ENCODE results near the gene SMYD3.

SMYD3 gene

DNA sequence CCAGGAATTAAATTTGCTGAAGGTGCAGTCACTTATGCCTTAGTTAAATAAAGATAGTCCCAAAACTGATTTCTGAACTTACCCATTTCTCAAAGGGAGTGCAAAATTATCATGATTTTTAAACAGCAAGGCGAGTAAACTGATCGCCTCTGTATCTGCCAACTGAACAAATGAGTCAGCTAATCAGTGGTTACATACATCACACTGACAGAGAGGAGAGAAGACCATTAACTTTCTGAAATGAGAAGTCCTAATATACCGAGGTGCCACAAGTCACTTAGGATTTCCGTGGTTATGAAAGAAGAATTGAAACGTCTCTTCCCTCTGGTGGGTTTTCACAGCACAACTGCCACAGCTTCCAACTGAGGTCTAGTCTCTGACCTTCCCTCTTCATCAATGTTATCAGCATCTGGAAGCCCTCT, 400.7 kb downstream of the SMYD3 start:
- no peaks in the 10 kb centered on the region for H3K4me1 ChIP-seq (ENCODE audit: control insufficient read depth, insufficient read depth, low read length)
- no peak overlapping the region for H3K4me3 ChIP-seq (ENCODE audit: low read depth, low read length)
- H3K9me3 ChIP-seq (ENCODE audit: control insufficient read depth, insufficient read depth, low read depth, low read length): no peaks in the 10 kb centered on the region
- H3K36me3 ChIP-seq (ENCODE audit: control insufficient read depth in 2 of 2, insufficient read depth in 1 of 2, low read length in 2 of 2): no peaks in the 10 kb centered on the region
- H3K27ac ChIP-seq (ENCODE audit: extremely low read depth, low read depth, low read length): no peak overlapping the region
- ChIA-PET CTCF (interaction anchor here (0.7 kb wide), 1 partner anchor 476 kb away, joined by 5 read pairs; no protein-coding TSS in a partner anchor), POLR2A (no interaction called here)
- no peak for TF ChIP-seq ZNF416 (tag by site-specific recombination; IDR thresholded peaks at IDR 0.05)
- TF ChIP-seq, protein P1, sequence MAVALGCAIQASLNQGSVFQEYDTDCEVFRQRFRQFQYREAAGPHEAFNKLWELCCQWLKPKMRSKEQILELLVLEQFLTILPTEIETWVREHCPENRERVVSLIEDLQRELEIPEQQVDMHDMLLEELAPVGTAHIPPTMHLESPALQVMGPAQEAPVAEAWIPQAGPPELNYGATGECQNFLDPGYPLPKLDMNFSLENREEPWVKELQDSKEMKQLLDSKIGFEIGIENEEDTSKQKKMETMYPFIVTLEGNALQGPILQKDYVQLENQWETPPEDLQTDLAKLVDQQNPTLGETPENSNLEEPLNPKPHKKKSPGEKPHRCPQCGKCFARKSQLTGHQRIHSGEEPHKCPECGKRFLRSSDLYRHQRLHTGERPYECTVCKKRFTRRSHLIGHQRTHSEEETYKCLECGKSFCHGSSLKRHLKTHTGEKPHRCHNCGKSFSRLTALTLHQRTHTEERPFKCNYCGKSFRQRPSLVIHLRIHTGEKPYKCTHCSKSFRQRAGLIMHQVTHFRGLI (tag by site-specific recombination; IDR thresholded peaks at IDR 0.05): no peak
- TF ChIP-seq ZNF549 (tag by site-specific recombination; IDR thresholded peaks at IDR 0.05): no peak

DNA sequence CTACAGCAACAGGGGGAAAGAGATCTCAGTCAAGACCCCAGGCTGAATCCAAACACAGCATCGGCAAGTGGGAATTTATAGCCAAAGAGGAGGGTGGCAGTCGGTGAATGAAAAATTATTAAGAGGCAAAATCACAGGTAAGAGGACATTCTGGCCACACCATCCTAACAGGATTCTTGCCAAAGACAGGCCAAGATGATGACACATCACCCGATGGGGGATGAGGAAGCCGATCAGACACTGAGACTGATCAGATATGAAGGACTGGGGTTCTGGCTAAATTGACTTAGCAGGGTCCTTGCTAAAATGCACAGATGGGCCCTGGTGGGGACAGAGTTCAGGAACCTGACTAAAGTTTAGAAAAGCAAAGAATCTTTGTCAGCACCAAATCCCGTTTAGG, 402.2 kb downstream of the SMYD3 start:
- Histone ChIP-seq H3K27ac (ENCODE audit: extremely low read depth, low read depth, low read length) (no peak overlapping the region), H3K4me1 (ENCODE audit: control insufficient read depth, insufficient read depth, low read length) (no peaks in the 10 kb centered on the region), H3K36me3 (ENCODE audit: control insufficient read depth in 2 of 2, insufficient read depth in 1 of 2, low read length in 2 of 2) (no peaks in the 10 kb centered on the region), H3K4me3 (ENCODE audit: low read depth, low read length) (no peak overlapping the region), H3K9me3 (ENCODE audit: control insufficient read depth, insufficient read depth, low read depth, low read length) (no peaks in the 10 kb centered on the region)
- ChIA-PET CTCF (no interaction called here), POLR2A (no interaction called here)
- TF ChIP-seq ZNF664 (tag by site-specific recombination; IDR thresholded peaks at IDR 0.05) (no peak), SP2 (tag by site-specific recombination; IDR thresholded peaks at IDR 0.05) (no peak)

DNA sequence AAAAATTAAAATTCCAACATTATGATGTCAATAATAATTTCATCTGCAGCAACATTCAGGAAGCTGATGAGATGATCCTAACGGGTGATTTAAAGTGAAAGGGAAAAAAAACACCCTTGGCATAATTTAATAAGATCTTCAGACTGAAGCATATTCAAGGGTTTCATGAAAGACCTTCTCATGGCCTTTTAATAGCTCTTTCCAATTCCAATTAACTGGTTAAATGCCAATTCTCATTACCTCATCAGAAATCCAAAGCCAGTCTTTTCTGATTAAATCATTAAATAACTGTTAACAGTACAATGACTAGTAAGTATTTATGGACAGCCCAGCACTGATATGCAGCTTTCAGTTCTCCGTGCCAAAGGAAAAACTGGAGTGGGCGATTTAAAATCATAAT, 407.5 kb downstream of the SMYD3 start:
- Histone ChIP-seq H3K36me3 (ENCODE audit: control insufficient read depth in 2 of 2, insufficient read depth in 1 of 2, low read length in 2 of 2) (no peaks in the 10 kb centered on the region), H3K4me1 (ENCODE audit: control insufficient read depth, insufficient read depth, low read length) (no peaks in the 10 kb centered on the region), H3K4me3 (ENCODE audit: low read depth, low read length) (no peak overlapping the region), H3K9me3 (ENCODE audit: control insufficient read depth, insufficient read depth, low read depth, low read length) (no peaks in the 10 kb centered on the region), H3K27ac (ENCODE audit: extremely low read depth, low read depth, low read length) (no peak overlapping the region)
- ChIA-PET CTCF (no interaction called here), POLR2A (no interaction called here)
- TF ChIP-seq ZNF624 (tag by site-specific recombination; IDR thresholded peaks at IDR 0.05) (no peak), ZNF514 (tag by site-specific recombination; IDR thresholded peaks at IDR 0.05) (no peak)

DNA sequence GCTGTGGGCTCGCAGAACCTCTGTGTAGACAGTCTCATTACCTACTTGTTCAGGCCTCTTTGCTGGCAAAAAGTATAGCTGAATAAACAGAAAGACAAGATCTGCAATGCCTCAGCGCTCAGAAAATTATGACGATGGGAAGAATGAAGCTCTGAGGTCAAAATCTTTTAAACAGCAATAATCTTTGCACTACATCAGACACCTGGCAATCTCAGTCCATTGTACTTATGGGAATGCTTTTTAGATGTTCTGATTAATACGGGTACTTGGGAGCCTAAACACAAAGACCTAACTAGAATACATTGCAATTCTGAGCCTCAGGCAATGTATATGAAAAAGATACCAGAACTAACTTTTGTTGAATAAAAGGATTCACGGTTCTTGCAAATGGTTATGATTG, 410.7 kb downstream of the SMYD3 start:
- Histone ChIP-seq H3K36me3 (ENCODE audit: control insufficient read depth in 2 of 2, insufficient read depth in 1 of 2, low read length in 2 of 2) (no peaks in the 10 kb centered on the region), H3K9me3 (ENCODE audit: control insufficient read depth, insufficient read depth, low read depth, low read length) (no peaks in the 10 kb centered on the region), H3K4me3 (ENCODE audit: low read depth, low read length) (no peak overlapping the region), H3K4me1 (ENCODE audit: control insufficient read depth, insufficient read depth, low read length) (no peaks in the 10 kb centered on the region), H3K27ac (ENCODE audit: extremely low read depth, low read depth, low read length) (no peak overlapping the region)
- ChIA-PET CTCF (no interaction called here), POLR2A (no interaction called here)
- TF ChIP-seq ZNF501 (tag by site-specific recombination; IDR thresholded peaks at IDR 0.05): no peak
- TF ChIP-seq ZBTB17 (tag by site-specific recombination; IDR thresholded peaks at IDR 0.05): no peak
- TF ChIP-seq ZFP69B (tag by site-specific recombination; IDR thresholded peaks at IDR 0.05): no peak
- TF ChIP-seq ZFHX2 (tag by site-specific recombination; conservative IDR thresholded peaks at IDR 0.05): no peak
- TF ChIP-seq IKZF3 (tag by site-specific recombination; IDR thresholded peaks at IDR 0.05): no peak
- TF ChIP-seq ZNF596 (tag by site-specific recombination; IDR thresholded peaks at IDR 0.05): no peak
- TF ChIP-seq, protein P2, sequence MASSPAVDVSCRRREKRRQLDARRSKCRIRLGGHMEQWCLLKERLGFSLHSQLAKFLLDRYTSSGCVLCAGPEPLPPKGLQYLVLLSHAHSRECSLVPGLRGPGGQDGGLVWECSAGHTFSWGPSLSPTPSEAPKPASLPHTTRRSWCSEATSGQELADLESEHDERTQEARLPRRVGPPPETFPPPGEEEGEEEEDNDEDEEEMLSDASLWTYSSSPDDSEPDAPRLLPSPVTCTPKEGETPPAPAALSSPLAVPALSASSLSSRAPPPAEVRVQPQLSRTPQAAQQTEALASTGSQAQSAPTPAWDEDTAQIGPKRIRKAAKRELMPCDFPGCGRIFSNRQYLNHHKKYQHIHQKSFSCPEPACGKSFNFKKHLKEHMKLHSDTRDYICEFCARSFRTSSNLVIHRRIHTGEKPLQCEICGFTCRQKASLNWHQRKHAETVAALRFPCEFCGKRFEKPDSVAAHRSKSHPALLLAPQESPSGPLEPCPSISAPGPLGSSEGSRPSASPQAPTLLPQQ (tag by site-specific recombination; IDR thresholded peaks at IDR 0.05): no peak
- TF ChIP-seq, protein P3, sequence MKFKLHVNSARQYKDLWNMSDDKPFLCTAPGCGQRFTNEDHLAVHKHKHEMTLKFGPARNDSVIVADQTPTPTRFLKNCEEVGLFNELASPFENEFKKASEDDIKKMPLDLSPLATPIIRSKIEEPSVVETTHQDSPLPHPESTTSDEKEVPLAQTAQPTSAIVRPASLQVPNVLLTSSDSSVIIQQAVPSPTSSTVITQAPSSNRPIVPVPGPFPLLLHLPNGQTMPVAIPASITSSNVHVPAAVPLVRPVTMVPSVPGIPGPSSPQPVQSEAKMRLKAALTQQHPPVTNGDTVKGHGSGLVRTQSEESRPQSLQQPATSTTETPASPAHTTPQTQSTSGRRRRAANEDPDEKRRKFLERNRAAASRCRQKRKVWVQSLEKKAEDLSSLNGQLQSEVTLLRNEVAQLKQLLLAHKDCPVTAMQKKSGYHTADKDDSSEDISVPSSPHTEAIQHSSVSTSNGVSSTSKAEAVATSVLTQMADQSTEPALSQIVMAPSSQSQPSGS (tag by site-specific recombination; IDR thresholded peaks at IDR 0.05; ENCODE audit: low read depth): no peak
- TF ChIP-seq ZNF138 (tag by site-specific recombination; IDR thresholded peaks at IDR 0.05; ENCODE audit: borderline replicate concordance): no peak
- TF ChIP-seq, protein P4, sequence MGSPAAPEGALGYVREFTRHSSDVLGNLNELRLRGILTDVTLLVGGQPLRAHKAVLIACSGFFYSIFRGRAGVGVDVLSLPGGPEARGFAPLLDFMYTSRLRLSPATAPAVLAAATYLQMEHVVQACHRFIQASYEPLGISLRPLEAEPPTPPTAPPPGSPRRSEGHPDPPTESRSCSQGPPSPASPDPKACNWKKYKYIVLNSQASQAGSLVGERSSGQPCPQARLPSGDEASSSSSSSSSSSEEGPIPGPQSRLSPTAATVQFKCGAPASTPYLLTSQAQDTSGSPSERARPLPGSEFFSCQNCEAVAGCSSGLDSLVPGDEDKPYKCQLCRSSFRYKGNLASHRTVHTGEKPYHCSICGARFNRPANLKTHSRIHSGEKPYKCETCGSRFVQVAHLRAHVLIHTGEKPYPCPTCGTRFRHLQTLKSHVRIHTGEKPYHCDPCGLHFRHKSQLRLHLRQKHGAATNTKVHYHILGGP (tag by site-specific recombination; IDR thresholded peaks at IDR 0.05): no peak
- TF ChIP-seq ZNF792 (tag by site-specific recombination; IDR thresholded peaks at IDR 0.05): no peak
- TF ChIP-seq GLIS2 (tag by site-specific recombination; IDR thresholded peaks at IDR 0.05): no peak
- no peak for TF ChIP-seq ZNF114 (tag by site-specific recombination; IDR thresholded peaks at IDR 0.05)
- TF ChIP-seq ZNF76 (tag by site-specific recombination; IDR thresholded peaks at IDR 0.05; ENCODE audit: borderline replicate concordance, low read depth): no peak
